GM23248 (cell line): ENCODE measurements around the gene SSU72.

Experiments
- EZH2 ChIP-seq: fragments of 200-600 bp; sonication (generic); IDR thresholded peaks from 2 replicates; pipeline ENCODE4 v1.6.1; 2018; ENCODE audit warnings: antibody characterized with exemption, mild to moderate bottlenecking; ENCODE audit not compliant: insufficient read depth, poor library complexity, severe bottlenecking
- EZH2phosphoT487 ChIP-seq: fragments of 200-600 bp; sonication (generic); IDR thresholded peaks from 2 replicates; pipeline ENCODE4 v1.6.1; 2018; ENCODE audit warnings: antibody characterized with exemption, moderate library complexity, mild to moderate bottlenecking, low read depth; ENCODE audit not compliant: insufficient read depth

GRCh38 chr1:1547476-1547875 is 27.2 kb downstream of the SSU72 start:
- TF ChIP-seq EZH2phosphoT487 (no peak), EZH2 (no peak)
